Thymus (tissue), 11 donors: Measurements from ENCODE around the gene RUFY4. TPM values are rescaled to one million over a fixed set of nuclear protein-coding genes. Genes with fewer than 3 reads are reported as not detected.
"Not testable (repeated sequence)": the region's sequence is repeated elsewhere in the genome, so short reads cannot be mapped to it uniquely, and the experiment has no call there.

Source experiments
- DNase-seq, 9 donors: peaks; one replicate each; pipeline ENCODE4 v3.0.0-alpha.2; 2013; ENCODE audit warnings: low spot score in 9 of 9, low read depth in 6 of 9, missing footprints in 1 of 9
- H3K27ac ChIP-seq, 2 donors: one replicate each; pipeline ENCODE4 v1.5.1; 2013; ENCODE audit warnings: control low read depth in 1 of 2, low read depth in 1 of 2, low read length in 1 of 2, mild to moderate bottlenecking in 1 of 2, moderate library complexity in 1 of 2
- H3K27me3 ChIP-seq, 2 donors: one replicate each; pipeline ENCODE4 v1.5.1; 2013; ENCODE audit warnings: low read length in 1 of 2; ENCODE audit not compliant: control insufficient read depth in 2 of 2, insufficient read depth in 1 of 2
- H3K36me3 ChIP-seq, 2 donors: one replicate each; pipeline ENCODE4 v1.5.1; 2013; ENCODE audit warnings: low read length in 1 of 2, mild to moderate bottlenecking in 1 of 2, moderate library complexity in 1 of 2; ENCODE audit not compliant: control insufficient read depth in 2 of 2, insufficient read depth in 2 of 2
- H3K4me1 ChIP-seq, 2 donors: one replicate each; pipeline ENCODE4 v1.5.1; 2013; ENCODE audit warnings: low read length in 2 of 2; ENCODE audit not compliant: control insufficient read depth in 2 of 2, insufficient read depth in 2 of 2
- H3K4me3 ChIP-seq, 2 donors: one replicate each; pipeline ENCODE4 v1.5.1; 2013; ENCODE audit warnings: low read length in 2 of 2, control low read depth in 1 of 2, mild to moderate bottlenecking in 1 of 2
- H3K9me3 ChIP-seq, 2 donors: one replicate each; pipeline ENCODE4 v1.5.1; 2013; ENCODE audit warnings: low read length in 1 of 2, mild to moderate bottlenecking in 1 of 2; ENCODE audit not compliant: control insufficient read depth in 2 of 2, insufficient read depth in 1 of 2
- whole genome bisulfite sequencing: extraction: QIAGEN DNeasy Blood & Tissue Kit; methylation state at CpG from one replicate; pipeline ENCODE4 v1.1.7; 2013; 5-methylcytosine and 5-hydroxymethylcytosine counted together
- polyA plus RNA-seq: library from polyadenylated mRNA; stranded (reverse); fragments of 200-250 nt; gene quantifications from one replicate; pipeline ENCODE4 v1.2.3, GENCODE V29; 2013
- total RNA-seq: library from RNA; stranded (reverse); fragments of 120-200 nt; gene quantifications from one replicate; pipeline ENCODE4 v1.2.4, GENCODE V29; 2013
- donor health status: healthy.

Gene RUFY4
- total and polyA plus RNA-seq, 2 donors = 2.6 to 5.4 TPM

DNA sequence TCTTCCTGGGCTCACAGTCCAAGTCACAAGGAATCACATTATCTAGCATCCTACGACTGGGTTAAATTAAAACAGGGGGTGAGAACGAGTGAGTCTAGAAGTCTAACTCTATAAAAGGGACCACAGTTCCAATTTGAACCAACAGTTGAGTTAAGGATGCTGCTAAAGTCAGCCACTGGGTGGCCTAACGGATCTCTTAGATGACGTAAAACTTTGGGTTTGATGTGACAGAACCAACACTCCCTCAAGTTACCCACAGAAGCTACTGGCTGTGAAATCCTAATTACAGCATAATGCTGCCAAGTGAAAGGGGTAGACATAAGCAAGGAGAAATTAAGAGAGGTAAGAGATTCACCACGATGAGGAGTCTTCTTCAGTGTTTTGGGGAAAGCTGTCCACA is 32.7 kb upstream of the RUFY4 start:
- DNase-seq = no peak
- WGBS = 95% methylated on average over 5 of the region's 5 CpGs
- peaks cover 0 to 3% of the 10 kb centered on the region in 2 donors for H3K9me3 ChIP-seq
- peaks cover 6 to 42% of the 10 kb centered on the region in 2 donors for H3K27me3 ChIP-seq
- no peak overlapping the region for H3K27ac ChIP-seq
- H3K4me1 ChIP-seq = peaks cover 0 to 8% of the 10 kb centered on the region in 2 donors
- H3K4me3 ChIP-seq = no peak overlapping the region
- no peaks in the 10 kb centered on the region for H3K36me3 ChIP-seq

DNA sequence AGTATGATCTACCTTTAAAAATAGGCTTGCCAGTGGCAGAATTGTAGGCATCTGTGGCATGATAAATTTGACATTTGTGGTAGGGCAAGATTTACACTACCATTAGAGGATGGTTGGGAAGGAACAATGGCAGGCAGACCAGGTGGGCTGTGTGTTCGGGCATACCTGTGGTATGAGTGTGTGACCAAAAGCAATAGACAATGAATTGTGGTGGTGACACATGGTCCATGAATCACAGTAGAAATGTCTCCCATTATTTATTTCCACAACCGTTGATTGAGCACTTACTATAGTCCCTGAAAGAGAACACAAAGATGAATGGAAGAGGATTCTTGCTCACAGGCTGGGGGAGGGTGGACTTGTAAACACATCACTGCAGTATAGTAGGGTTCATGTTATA is 29.9 kb upstream of the RUFY4 start:
- DNase-seq = no peak
- no peak overlapping the region for H3K27ac ChIP-seq
- no peaks in the 10 kb centered on the region for H3K36me3 ChIP-seq
- 25% methylated on average over 2 of the region's 2 CpGs for WGBS
- peaks cover 0 to 5% of the 10 kb centered on the region in 2 donors for H3K4me1 ChIP-seq
- peaks cover 3 to 17% of the 10 kb centered on the region in 2 donors for H3K27me3 ChIP-seq
- H3K9me3 ChIP-seq = peaks cover 0 to 5% of the 10 kb centered on the region in 2 donors
- no peak overlapping the region for H3K4me3 ChIP-seq

DNA sequence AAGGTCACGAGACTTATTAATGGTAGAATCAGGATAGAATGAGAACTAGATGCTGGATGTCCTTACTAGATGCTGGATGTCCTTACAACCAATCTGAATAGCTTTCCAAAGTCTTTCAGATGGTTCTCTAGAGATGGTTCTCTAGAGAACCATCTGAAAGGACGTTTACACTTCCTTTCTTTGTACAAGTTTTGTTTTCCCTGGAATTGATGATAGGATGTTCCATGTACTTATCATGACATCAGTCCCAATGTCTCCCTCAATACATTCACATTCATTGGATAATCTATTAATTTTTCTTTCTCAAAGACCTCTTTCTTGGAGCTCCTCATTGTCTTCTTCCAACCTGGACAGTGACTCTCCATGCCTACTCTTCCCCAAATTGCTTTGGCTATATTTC is 28.2 kb upstream of the RUFY4 start:
- H3K4me3 ChIP-seq = no peak overlapping the region
- no peak for DNase-seq
- 92% methylated on average over 2 of the region's 2 CpGs for WGBS
- peak overlapping the region in 1 of 2 donors; percentile 45 for H3K27ac ChIP-seq
- no peaks in the 10 kb centered on the region for H3K36me3 ChIP-seq
- peaks cover 0 to 11% of the 10 kb centered on the region in 2 donors for H3K27me3 ChIP-seq
- H3K4me1 ChIP-seq = no peaks in the 10 kb centered on the region
- H3K9me3 ChIP-seq = peaks cover 0 to 5% of the 10 kb centered on the region in 2 donors

DNA sequence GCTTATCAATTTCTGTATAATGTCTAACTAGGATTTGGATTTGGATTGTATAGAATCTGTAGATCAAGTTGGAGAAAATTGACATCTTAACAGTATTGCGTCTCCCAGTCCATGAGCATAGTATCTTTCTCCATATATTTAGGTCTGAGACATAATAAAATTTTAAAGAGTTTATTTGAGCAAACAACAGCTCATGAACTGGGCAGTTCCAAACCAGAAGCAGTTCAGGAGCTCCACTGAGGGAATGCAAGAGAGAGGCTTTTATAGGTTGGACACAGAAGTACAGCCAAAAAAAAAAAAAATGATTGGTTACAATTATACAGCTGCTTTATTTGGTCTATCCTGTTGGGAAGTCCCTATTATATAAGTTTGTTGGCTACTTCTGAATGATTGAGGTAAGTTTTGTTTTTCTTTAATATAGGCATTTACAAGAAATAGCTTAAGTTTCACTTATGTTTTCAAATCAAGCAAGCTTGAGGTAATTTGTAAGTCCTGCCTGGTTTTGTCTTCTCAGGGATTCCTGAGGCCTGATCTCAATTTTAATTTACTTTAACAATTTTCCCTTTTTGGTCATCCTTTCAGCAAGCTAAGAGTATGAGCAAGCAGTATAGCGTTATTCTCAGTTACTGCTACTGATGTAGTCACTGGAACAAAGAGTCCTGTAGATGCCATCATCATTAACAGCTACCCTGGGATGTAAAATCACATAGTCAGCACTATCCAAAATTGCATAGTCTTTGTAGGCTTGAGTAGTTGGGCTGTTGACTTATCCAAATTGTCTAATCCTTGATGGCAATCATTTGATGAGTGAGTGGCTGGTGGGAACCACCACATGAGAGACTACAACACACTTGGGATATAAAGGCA is 27.5 kb upstream of the RUFY4 start:
- no peak overlapping the region for H3K4me3 ChIP-seq
- no peaks in the 10 kb centered on the region for H3K36me3 ChIP-seq
- H3K27ac ChIP-seq = peak overlapping the region in 1 of 2 donors; percentile 52
- 95% methylated on average over 2 of the region's 2 CpGs for WGBS
- peaks cover 0 to 5% of the 10 kb centered on the region in 2 donors for H3K9me3 ChIP-seq
- DNase-seq = no peak
- no peaks in the 10 kb centered on the region for H3K4me1 ChIP-seq
- H3K27me3 ChIP-seq = peaks cover 0 to 11% of the 10 kb centered on the region in 2 donors

DNA sequence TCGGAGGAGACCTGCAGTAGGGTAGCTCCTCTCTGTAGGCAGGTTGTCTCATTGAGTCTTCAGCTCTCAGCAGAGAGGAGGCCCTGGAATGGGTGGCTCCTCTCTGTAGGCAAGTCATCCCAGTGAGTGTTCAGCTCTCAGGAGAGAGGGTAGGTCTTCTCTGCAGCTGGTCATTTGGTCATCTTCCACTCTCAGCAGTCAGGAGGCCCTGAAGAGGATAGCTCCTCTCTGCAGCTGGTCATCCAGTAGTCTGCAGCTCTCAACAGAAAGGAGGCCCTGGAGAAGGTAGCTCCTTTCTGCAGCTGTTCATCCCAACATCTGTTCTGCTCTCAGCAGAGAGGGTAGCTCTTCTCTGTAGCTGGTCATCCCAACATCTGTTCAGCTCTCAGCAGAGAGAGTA is 26.0 kb upstream of the RUFY4 start:
- peaks cover 0 to 5% of the 10 kb centered on the region in 2 donors for H3K9me3 ChIP-seq
- no peak for DNase-seq
- H3K4me3 ChIP-seq = no peak overlapping the region
- WGBS = 96% methylated on average over 1 of the region's 1 CpG
- no peaks in the 10 kb centered on the region for H3K36me3 ChIP-seq
- peaks cover 0 to 11% of the 10 kb centered on the region in 2 donors for H3K27me3 ChIP-seq
- H3K27ac ChIP-seq = no peak overlapping the region
- no peaks in the 10 kb centered on the region for H3K4me1 ChIP-seq

DNA sequence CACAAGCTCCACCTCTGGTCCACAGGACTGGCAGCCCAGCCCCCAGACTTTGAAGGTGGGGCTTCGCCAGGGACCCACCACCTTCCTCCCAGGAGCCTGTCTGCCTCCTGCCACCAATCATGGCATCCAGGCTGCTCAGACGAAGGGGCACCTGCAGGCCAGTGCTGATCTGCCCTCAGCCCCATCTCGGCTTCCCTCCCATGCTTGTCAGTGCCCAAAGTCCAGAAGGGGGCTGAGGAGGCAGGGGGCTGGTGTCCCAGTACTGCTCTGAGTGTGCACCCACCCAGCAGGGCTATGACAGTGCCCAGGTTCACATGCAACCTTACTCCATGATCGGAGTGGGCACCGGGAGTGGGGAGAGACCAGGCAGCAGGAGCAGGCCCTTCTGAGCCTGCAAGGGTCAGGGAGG is 25.3 kb upstream of the RUFY4 start:
- Histone ChIP-seq H3K27ac (no peak overlapping the region), H3K4me3 (no peak overlapping the region), H3K9me3 (peaks cover 0 to 5% of the 10 kb centered on the region in 2 donors), H3K4me1 (no peaks in the 10 kb centered on the region), H3K36me3 (no peaks in the 10 kb centered on the region), H3K27me3 (peaks cover 0 to 8% of the 10 kb centered on the region in 2 donors)
- no peak for DNase-seq
- WGBS = 97% methylated on average over 5 of the region's 5 CpGs

DNA sequence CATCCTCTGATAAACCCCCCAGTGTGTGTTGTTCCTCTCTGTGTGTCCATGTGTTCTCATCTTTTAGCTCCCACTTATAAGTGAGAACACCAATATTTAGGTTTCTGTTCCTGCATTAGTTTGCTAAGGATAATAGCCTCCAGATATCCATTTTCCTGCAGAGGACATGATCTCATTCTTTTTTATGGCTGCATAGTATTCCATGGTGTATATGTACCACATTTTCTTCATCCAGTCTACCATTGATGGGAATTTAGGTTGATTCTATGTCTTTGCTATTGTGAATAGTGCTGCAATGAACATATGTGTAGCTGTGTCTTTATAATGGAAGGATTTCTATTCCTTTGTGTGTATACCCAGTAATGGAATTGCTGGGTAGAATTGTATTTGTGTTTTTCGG is 24.5 kb upstream of the RUFY4 start:
- H3K4me3 ChIP-seq, H3K27ac ChIP-seq, DNase-seq, H3K27me3 ChIP-seq, H3K9me3 ChIP-seq, H3K4me1 ChIP-seq, H3K36me3 ChIP-seq: not testable (repeated sequence)
- 98% methylated on average over 1 of the region's 1 CpG for WGBS

DNA sequence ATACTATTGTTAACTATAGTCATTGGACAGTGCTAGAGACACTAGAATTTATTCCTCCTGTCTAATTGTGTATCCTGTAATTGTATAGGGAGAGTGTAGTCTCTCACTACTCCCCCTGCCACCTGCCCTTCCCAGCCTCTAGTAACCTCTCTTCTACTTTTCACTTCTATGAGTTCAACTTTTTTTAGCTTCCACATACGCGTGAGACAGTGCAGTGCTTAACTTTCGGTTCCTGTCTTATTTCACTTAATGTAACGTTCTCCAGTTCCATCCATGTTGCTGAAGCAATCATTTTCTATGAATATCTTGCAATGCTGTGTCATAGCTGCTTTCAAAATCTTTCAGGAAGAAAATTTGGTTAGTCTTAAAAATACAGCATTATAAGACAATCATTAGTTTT is 22.8 kb upstream of the RUFY4 start:
- Histone ChIP-seq H3K36me3 (no peaks in the 10 kb centered on the region), H3K27me3 (no peaks in the 10 kb centered on the region), H3K4me3 (no peak overlapping the region), H3K9me3 (peaks cover 0 to 5% of the 10 kb centered on the region in 2 donors), H3K4me1 (no peaks in the 10 kb centered on the region), H3K27ac (no peak overlapping the region)
- WGBS = 72% methylated on average over 4 of the region's 4 CpGs
- DNase-seq = peak in 2 of 9 donors; percentile 13 to 21

DNA sequence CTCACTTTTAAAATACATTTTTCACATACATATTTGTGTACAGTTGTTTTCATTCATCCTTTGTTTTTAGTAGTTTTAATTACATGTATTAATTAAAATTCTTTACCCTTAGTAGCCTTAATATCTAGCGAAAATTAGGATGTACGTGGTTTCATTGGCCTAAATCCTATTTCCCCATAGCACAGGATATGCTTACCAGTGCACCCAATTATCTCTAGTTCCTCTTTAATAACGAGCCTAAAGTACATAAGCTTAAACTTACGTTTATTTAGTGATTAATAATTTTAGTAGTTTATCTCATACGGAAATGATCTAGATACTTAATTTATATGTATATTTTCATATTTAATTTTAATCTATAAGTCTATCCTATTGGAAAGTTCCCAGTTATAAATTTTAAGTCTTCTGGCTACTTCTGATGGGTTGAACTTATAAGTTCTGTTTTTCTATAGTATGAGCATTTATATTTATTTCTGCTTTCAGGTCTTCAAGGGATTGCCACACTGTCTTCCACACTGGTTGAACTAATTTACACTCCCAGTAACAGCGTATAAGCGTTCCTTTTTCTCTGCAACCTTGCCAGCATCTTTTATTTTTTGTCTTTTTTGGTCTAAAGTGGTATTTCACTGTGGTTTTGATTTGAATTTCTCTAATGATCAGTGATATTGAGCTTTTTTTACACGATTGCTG is 21.4 kb upstream of the RUFY4 start:
- no peak for DNase-seq
- Histone ChIP-seq H3K27ac (no peak overlapping the region), H3K4me3 (no peak overlapping the region), H3K9me3 (peaks cover 0 to 5% of the 10 kb centered on the region in 2 donors), H3K4me1 (no peaks in the 10 kb centered on the region), H3K36me3 (no peaks in the 10 kb centered on the region), H3K27me3 (no peaks in the 10 kb centered on the region)
- 77% methylated on average over 8 of the region's 8 CpGs for WGBS
